Kidney tubule cell (primary cell): ENCODE results near the gene MCM3AP.

ENCODE experiments used
- DNase-seq: peaks from one replicate; pipeline ENCODE4 v3.0.0-alpha.2; 2018; ENCODE audit warnings: low spot score

The MCM3AP gene

GRCh38 chr21:46285206-46285661 lies at the start of gene MCM3AP:
Gene MCM3AP (minus strand): TSS chr21:46285611. CDS start chr21:46285286, 325 bp downstream.
- no peak for DNase-seq

GRCh38 chr21:46334351-46335140 lies 49.1 kb upstream of the MCM3AP start:
- DNase-seq, result no peak

- peak; percentile 6 for DNase-seq
Observed at GRCh38 chr21:46329796-46330195, 44.4 kb upstream of the MCM3AP start.

DNA sequence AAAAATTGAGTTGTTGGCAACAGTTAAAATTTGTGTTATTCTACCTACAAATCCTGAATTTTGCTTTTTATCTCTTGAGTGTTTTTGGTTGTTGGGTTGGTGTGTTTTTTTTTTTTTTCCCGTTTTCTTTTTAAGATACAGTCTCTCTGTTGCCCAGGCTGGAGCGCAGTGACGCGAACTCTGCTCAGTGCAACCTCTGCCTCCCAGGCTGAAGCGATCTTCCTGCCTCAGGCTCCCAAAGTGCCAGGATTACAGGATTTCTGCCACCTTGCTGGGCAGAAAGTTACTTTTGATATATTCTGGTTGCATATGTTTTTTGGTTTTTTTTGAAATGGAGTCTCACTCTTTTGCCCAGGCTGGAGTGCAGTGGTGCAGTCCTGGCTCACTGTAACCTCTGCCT lies 42.7 kb upstream of the MCM3AP start:
- DNase-seq, result no peak

- no peak for DNase-seq
Observed at GRCh38 chr21:46327711-46328110, 42.3 kb upstream of the MCM3AP start.

- no peak for DNase-seq
Observed at GRCh38 chr21:46326110-46326703, 40.8 kb upstream of the MCM3AP start.

- peak; percentile 55 for DNase-seq
Observed at GRCh38 chr21:46325073-46325912, 39.9 kb upstream of the MCM3AP start.

DNA sequence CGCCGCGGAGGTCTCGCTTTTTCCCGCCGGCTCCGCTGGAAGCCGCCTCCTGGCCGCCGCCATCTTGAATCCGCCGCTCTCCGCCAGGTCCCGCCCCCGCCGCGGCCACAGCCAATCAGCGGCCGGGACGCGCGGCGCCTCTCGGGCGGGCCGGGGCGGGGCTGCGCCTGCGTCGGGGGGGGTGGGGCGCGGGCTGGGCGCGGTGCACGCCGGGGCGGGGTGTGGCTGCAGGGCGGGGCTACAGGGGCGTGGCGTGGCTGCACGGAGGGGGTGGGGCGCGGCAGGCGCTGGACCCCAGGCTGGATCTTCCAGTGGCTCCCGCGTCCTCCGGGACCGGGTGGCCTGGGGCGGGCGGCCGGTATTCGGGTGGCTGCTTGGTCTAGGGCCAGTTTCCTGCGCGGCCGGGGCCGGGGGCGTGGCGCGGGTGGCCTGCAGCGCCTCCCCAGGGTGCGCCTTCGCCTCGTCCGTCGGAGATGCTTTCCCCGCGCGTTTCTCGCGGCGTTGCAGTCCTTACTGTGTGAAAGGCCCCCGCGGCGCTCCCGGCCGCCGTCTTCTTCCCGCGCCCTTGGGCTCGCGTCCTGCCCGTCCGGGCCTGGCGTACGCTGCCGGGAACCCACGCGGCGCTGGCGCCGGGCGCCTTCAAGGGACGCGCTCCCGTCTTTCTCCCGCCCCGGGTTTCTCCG lies 39.1 kb upstream of the MCM3AP start:
- peak; percentile 88 for DNase-seq

- DNase-seq, result peak; percentile 98
Observed at GRCh38 chr21:46323710-46324389, 38.4 kb upstream of the MCM3AP start, which contains the start of the genes C21orf58 and PCNT. Gene C21orf58 (minus strand): TSS chr21:46323870. CDS start chr21:46322738, 1,132 bp downstream. Gene PCNT (plus strand): TSS chr21:46324156. CDS start chr21:46324229, 73 bp downstream.

DNA sequence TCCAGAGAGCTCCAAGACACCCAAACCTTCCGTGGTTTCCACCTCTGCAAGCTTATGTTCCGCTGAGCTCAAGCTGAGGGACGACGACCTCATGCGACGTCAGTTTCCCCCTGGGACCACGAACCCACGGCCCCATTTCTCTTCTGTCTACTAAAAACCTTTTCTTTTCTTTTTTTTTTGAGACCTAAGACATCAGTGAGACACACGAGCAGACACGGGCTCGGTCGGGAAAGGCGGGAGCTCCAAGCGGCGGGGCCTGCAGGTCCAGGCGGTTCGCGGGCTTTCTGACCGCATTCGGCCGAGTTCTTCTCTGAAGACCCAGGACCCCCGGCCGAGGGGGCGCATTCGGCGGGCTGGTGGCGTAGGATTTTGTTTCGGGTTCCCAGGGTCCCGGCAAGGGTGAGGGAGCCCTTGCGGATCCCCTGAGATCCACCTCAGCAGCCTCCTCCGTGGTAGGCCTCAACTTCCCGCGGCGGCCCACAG lies 37.9 kb upstream of the MCM3AP start:
- peak; percentile 12 for DNase-seq

GRCh38 chr21:46322351-46323226 lies 37.2 kb upstream of the MCM3AP start:
- peak; percentile 58 for DNase-seq

DNA sequence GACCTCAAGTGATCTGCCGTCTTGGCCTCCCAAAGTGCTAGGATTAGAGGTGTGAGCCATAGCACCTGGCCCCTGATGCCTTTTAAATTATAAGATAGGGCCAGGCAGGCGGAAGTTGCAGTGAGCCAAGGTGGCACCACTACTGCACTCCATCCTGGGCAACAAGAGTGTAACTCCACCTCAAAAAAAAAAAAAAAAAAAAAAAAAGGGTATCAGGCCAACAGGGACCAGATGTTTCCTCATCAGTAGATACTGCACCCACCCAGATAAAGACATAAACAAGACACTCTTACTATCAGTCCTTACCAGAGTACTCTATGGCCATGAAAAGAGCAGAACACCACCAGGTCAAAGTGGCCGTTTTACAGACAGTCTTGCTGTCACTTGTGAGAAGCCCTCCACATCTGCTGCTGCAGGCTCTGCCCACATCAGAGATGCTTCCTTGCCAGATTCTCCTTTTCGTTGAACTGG lies 35.0 kb upstream of the MCM3AP start:
- DNase-seq, result no peak

DNA sequence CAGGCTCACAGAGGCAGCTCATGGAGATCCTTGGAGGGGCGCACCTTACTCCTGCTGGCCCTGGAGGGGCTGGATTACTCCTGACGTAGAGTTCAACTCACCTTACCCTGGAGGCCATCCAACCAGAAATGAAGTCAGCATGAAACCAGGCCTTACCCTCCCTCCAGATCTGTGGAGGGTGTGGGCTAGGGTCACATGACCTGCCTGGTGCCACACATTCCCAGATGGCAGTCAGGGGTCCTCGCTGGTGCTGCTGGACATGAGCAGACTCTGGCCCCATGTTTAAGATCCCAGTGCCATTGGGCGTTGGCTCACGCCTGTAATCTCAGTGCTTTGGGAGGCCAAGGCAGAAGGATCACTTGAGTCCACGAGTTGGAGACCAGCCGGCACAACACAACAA lies 33.8 kb upstream of the MCM3AP start:
- DNase-seq, result no peak

- DNase-seq, result no peak
Observed at GRCh38 chr21:46318464-46318845, 33.0 kb upstream of the MCM3AP start.

GRCh38 chr21:46317710-46318463 lies 32.5 kb upstream of the MCM3AP start:
- DNase-seq, result peak; percentile 18

DNA sequence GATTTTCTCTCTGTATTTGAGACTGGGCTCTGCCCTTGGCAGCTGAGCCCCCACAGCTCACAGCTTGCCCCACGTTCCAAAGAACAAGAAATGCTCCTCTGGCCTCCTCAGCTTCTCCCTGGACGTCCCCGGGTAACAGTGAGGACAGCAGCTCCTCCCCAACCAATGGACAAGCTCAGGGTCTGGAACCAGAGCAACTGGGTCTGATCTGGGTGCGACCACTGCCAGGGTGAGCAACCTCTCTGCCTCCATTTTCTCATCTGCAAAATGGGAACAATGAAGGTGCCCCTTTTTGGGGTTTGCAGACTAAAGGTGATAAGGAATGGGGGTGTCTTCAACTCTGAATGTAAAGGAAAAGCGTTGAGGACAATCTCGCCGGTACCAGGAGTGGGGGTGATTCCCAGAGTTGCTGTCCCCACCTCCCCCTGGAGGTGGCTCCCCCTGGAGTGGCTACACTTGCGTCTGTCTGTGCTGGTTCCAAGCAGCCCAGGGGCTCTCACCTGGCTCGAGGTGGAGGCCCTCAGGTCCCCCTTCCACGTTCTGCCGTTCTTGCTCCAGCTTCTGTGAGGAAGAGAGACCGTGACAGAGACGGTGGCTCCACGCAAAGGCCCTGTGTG lies 31.4 kb upstream of the MCM3AP start:
- DNase-seq, result no peak

GRCh38 chr21:46314441-46315020 lies 29.1 kb upstream of the MCM3AP start:
- DNase-seq, result no peak

DNA sequence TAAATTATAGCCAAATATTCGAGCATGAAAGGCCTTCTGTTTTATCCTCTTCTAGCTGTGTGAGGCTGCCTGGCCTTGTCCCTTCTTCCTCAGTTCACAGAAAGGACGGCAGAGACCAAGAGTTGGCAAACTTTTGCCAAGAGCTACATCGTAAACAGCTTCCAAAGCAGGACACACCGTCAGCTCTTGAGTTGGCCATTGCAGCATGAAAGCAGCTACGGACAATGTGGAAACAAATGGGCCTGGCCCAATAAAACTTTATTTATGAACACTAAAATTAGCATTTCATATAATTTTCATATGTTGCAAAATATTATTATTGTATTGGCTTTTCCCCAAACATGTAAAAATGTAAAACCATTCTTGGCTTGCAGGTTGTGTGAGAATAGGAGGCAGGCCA lies 27.5 kb upstream of the MCM3AP start:
- no peak for DNase-seq
